ENCODE data around the gene XAGE1B.

DNA sequence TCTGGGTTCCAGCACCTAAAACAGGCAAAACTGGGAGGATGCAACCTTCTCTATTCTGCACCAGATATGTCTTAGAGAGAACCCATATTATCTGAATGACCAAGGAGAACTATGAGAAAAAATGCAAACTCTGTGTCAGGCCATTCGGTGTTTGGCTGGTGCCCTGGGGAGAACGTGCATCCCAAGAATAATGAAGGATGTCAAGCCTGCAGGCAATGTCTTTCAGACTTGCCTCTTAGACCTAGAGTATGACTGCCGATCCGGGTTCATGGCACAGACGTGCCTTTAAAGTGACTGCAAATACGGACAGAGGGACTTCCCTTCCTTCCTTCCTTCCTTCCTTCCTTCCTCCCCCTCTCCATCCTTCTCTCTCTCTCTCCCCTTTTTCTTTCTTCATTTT, 6.9 kb downstream of the XAGE1B start:
- TF ChIP-seq, protein P1, sequence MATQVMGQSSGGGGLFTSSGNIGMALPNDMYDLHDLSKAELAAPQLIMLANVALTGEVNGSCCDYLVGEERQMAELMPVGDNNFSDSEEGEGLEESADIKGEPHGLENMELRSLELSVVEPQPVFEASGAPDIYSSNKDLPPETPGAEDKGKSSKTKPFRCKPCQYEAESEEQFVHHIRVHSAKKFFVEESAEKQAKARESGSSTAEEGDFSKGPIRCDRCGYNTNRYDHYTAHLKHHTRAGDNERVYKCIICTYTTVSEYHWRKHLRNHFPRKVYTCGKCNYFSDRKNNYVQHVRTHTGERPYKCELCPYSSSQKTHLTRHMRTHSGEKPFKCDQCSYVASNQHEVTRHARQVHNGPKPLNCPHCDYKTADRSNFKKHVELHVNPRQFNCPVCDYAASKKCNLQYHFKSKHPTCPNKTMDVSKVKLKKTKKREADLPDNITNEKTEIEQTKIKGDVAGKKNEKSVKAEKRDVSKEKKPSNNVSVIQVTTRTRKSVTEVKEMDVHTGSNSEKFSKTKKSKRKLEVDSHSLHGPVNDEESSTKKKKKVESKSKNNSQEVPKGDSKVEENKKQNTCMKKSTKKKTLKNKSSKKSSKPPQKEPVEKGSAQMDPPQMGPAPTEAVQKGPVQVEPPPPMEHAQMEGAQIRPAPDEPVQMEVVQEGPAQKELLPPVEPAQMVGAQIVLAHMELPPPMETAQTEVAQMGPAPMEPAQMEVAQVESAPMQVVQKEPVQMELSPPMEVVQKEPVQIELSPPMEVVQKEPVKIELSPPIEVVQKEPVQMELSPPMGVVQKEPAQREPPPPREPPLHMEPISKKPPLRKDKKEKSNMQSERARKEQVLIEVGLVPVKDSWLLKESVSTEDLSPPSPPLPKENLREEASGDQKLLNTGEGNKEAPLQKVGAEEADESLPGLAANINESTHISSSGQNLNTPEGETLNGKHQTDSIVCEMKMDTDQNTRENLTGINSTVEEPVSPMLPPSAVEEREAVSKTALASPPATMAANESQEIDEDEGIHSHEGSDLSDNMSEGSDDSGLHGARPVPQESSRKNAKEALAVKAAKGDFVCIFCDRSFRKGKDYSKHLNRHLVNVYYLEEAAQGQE (IDR thresholded peaks at IDR 0.05; ENCODE audit: insufficient read depth in 1 of 2, low read depth in 2 of 2, low read length in 1 of 2), result no peak
- TF ChIP-seq, protein P2, sequence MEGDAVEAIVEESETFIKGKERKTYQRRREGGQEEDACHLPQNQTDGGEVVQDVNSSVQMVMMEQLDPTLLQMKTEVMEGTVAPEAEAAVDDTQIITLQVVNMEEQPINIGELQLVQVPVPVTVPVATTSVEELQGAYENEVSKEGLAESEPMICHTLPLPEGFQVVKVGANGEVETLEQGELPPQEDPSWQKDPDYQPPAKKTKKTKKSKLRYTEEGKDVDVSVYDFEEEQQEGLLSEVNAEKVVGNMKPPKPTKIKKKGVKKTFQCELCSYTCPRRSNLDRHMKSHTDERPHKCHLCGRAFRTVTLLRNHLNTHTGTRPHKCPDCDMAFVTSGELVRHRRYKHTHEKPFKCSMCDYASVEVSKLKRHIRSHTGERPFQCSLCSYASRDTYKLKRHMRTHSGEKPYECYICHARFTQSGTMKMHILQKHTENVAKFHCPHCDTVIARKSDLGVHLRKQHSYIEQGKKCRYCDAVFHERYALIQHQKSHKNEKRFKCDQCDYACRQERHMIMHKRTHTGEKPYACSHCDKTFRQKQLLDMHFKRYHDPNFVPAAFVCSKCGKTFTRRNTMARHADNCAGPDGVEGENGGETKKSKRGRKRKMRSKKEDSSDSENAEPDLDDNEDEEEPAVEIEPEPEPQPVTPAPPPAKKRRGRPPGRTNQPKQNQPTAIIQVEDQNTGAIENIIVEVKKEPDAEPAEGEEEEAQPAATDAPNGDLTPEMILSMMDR (IDR thresholded peaks at IDR 0.05), result no peak
- TF ChIP-seq POLR2AphosphoS5 (IDR thresholded peaks at IDR 0.05; ENCODE audit: low read depth, low read length) (no peak), SIN3A (IDR thresholded peaks at IDR 0.05; ENCODE audit: borderline replicate concordance, insufficient read depth, low read depth, low read length) (no peak)

All from Panc1 (cell line).